Activated naive CD8-positive, alpha-beta T cell treated with anti-CD3 and anti-CD28 coated beads, Interleukin-2, amount 10 ng/mL, durations not matched to agents 7 days and 5 days (primary cell): ENCODE results near the gene LZTR1. TPM values are rescaled to one million over a fixed set of nuclear protein-coding genes. Genes with fewer than 3 reads are reported as not detected.
"Not testable (repeated sequence)": the region's sequence is repeated elsewhere in the genome, so short reads cannot be mapped to it uniquely, and the experiment has no call there.

Source experiments
- ATAC-seq: fragments of 150-1000 bp; cut with Tn5 transposase; one replicate; pipeline ENCODE4 v1.10.0; 2021; ENCODE audit warnings: low read depth, moderate library complexity
- POLR2A ChIA-PET: fragments of 350-600 bp; sonication (Branson Sonifier 250); formaldehyde crosslinking; loops from one replicate; lab custom pipeline; 2021; ENCODE audit warnings: antibody characterized with exemption; lab: Charles Lee
- DNase-seq: peaks from one replicate; pipeline ENCODE4 v3.0.0; 2021
- H3K27ac Mint-ChIP-seq: one replicate; pipeline ENCODE4 v1.8.0; 2022; ENCODE audit warnings: mild to moderate bottlenecking, mixed read lengths
- H3K27me3 Mint-ChIP-seq: one replicate; pipeline ENCODE4 v1.8.0; 2022; ENCODE audit warnings: mild to moderate bottlenecking, moderate library complexity, mixed read lengths
- H3K36me3 Mint-ChIP-seq: one replicate; pipeline ENCODE4 v1.8.0; 2021; ENCODE audit warnings: mild to moderate bottlenecking, mixed read lengths
- H3K4me1 Mint-ChIP-seq: one replicate; pipeline ENCODE4 v1.8.0; 2021; ENCODE audit warnings: mixed read lengths
- H3K4me3 Mint-ChIP-seq: one replicate; pipeline ENCODE4 v1.8.0; 2022; ENCODE audit warnings: mild to moderate bottlenecking, moderate library complexity, mixed read lengths
- H3K9me3 Mint-ChIP-seq: one replicate; pipeline ENCODE4 v1.8.0; 2021; ENCODE audit warnings: mixed read lengths
- total RNA-seq, 2 experiments: library from RNA; stranded (reverse); gene quantifications; one replicate each; pipeline ENCODE4 v1.2.3, GENCODE V29; 2021

Gene LZTR1
- 10 to 100 TPM; 80.1 to 80.9 TPM for total RNA-seq

GRCh38 chr22:20981787-20982562 is at the start of gene LZTR1:
LZTR1 (plus strand) TSS chr22:20982297; CDS start chr22:20982372, 75 bp downstream.
- Mint-ChIP-seq H3K27ac (peak within 1 kb of the TSS; percentile 89), H3K4me3 (peak within 1 kb of the TSS; percentile 99), H3K36me3 (peaks cover 8% of the 10 kb centered on the region), H3K9me3 (peaks cover 6% of the 10 kb centered on the region), H3K4me1 (peaks cover 30% of the 10 kb centered on the region), H3K27me3 (no peaks in the 10 kb centered on the region)
- POLR2A ChIA-PET: interaction anchor here (1.0 to 2.9 kb wide), 7 partner anchors 9 to 647 kb away, joined by 3 to 23 read pairs (median 6); partner anchors contain the start of gene THAP7
- peak; percentile 87 for DNase-seq
- peak; percentile 79 for ATAC-seq

GRCh38 chr22:20933910-20934309 is 48.2 kb upstream of the LZTR1 start:
- DNase-seq: no peak
- ATAC-seq: no peak
- POLR2A ChIA-PET: no interaction called here
- Mint-ChIP-seq H3K4me1 (peaks cover 23% of the 10 kb centered on the region), H3K4me3 (no peak overlapping the region), H3K36me3 (peaks cover 31% of the 10 kb centered on the region), H3K9me3 (no peaks in the 10 kb centered on the region), H3K27me3 (no peaks in the 10 kb centered on the region), H3K27ac (no peak overlapping the region)

GRCh38 chr22:20935049-20935448 is 47.0 kb upstream of the LZTR1 start:
- H3K27me3 Mint-ChIP-seq, H3K27ac Mint-ChIP-seq, H3K9me3 Mint-ChIP-seq, DNase-seq, ATAC-seq, H3K4me3 Mint-ChIP-seq, POLR2A ChIA-PET: not testable (repeated sequence)
- peaks cover 23% of the 10 kb centered on the region for H3K4me1 Mint-ChIP-seq
- peaks cover 27% of the 10 kb centered on the region for H3K36me3 Mint-ChIP-seq

- H3K4me1 Mint-ChIP-seq: peaks cover 32% of the 10 kb centered on the region
- not testable (repeated sequence) for H3K27ac Mint-ChIP-seq, H3K4me3 Mint-ChIP-seq, H3K27me3 Mint-ChIP-seq, DNase-seq, H3K9me3 Mint-ChIP-seq, ATAC-seq
- POLR2A ChIA-PET: interaction anchor here (0.5 kb wide), 1 partner anchor 1744 kb away, joined by 3 read pairs; no protein-coding TSS in a partner anchor
- peaks cover 24% of the 10 kb centered on the region for H3K36me3 Mint-ChIP-seq
Measured at GRCh38 chr22:20935780-20936539, 46.1 kb upstream of the LZTR1 start.

GRCh38 chr22:20937031-20937793 is 44.9 kb upstream of the LZTR1 start:
- Mint-ChIP-seq H3K4me3 (no peak overlapping the region), H3K36me3 (peaks cover 29% of the 10 kb centered on the region), H3K27ac (no peak overlapping the region), H3K4me1 (peaks cover 40% of the 10 kb centered on the region), H3K9me3 (no peaks in the 10 kb centered on the region), H3K27me3 (no peaks in the 10 kb centered on the region)
- POLR2A ChIA-PET: interaction anchor here (0.5 kb wide), 1 partner anchor 730 kb away, joined by 3 read pairs; no protein-coding TSS in a partner anchor
- ATAC-seq (no peak), DNase-seq (no peak)

GRCh38 chr22:20937794-20938671 is 44.1 kb upstream of the LZTR1 start:
- H3K4me3 Mint-ChIP-seq: no peak overlapping the region
- POLR2A ChIA-PET: no interaction called here

GRCh38 chr22:20939457-20940185 is 42.5 kb upstream of the LZTR1 start:
- ATAC-seq, DNase-seq, H3K27me3 Mint-ChIP-seq, H3K4me3 Mint-ChIP-seq, H3K27ac Mint-ChIP-seq, H3K9me3 Mint-ChIP-seq: not testable (repeated sequence)
- POLR2A ChIA-PET: interaction anchor here (0.6 kb wide), 1 partner anchor 46 kb away, joined by 6 read pairs; no protein-coding TSS in a partner anchor
- peaks cover 28% of the 10 kb centered on the region for H3K36me3 Mint-ChIP-seq
- H3K4me1 Mint-ChIP-seq: peaks cover 45% of the 10 kb centered on the region

More at GRCh38 chr22:20937794-20938671, 44.1 kb upstream of the LZTR1 start:
- peaks cover 44% of the 10 kb centered on the region for H3K4me1 Mint-ChIP-seq
- ATAC-seq (no peak), DNase-seq (no peak)
- peaks cover 32% of the 10 kb centered on the region for H3K36me3 Mint-ChIP-seq
- H3K9me3 Mint-ChIP-seq: no peaks in the 10 kb centered on the region
- H3K27ac Mint-ChIP-seq: no peak overlapping the region
- no peaks in the 10 kb centered on the region for H3K27me3 Mint-ChIP-seq

GRCh38 chr22:20940186-20940651 is 41.9 kb upstream of the LZTR1 start:
- Mint-ChIP-seq H3K36me3 (peaks cover 28% of the 10 kb centered on the region), H3K4me3 (no peak overlapping the region)

GRCh38 chr22:20940904-20941385 is 41.2 kb upstream of the LZTR1 start:
- POLR2A ChIA-PET: no interaction called here
- DNase-seq: no peak
- H3K36me3 Mint-ChIP-seq: peaks cover 26% of the 10 kb centered on the region
- H3K27me3 Mint-ChIP-seq: no peaks in the 10 kb centered on the region
- ATAC-seq: no peak
- no peak overlapping the region for H3K4me3 Mint-ChIP-seq
- no peaks in the 10 kb centered on the region for H3K9me3 Mint-ChIP-seq
- H3K4me1 Mint-ChIP-seq: peaks cover 45% of the 10 kb centered on the region
- no peak overlapping the region for H3K27ac Mint-ChIP-seq

More at GRCh38 chr22:20940186-20940651, 41.9 kb upstream of the LZTR1 start:
- DNase-seq (no peak), ATAC-seq (no peak)
- POLR2A ChIA-PET: no interaction called here
- Mint-ChIP-seq H3K27me3 (no peaks in the 10 kb centered on the region), H3K9me3 (no peaks in the 10 kb centered on the region), H3K27ac (no peak overlapping the region), H3K4me1 (peaks cover 45% of the 10 kb centered on the region)

- H3K36me3 Mint-ChIP-seq: peaks cover 24% of the 10 kb centered on the region
- POLR2A ChIA-PET, H3K9me3 Mint-ChIP-seq, DNase-seq, H3K27ac Mint-ChIP-seq, H3K4me3 Mint-ChIP-seq, H3K27me3 Mint-ChIP-seq, ATAC-seq: not testable (repeated sequence)
- H3K4me1 Mint-ChIP-seq: peaks cover 46% of the 10 kb centered on the region
Measured at GRCh38 chr22:20942203-20942902, 39.7 kb upstream of the LZTR1 start.
